K562 (cell line): ENCODE measurements around the gene PTGIR. TPM values are rescaled to one million over a fixed set of nuclear protein-coding genes. Genes with fewer than 3 reads are reported as not detected.

Experiments
- ATAC-seq: fragments of 200-7000 bp; cut with Tn5 transposase; 3 replicates; pipeline ENCODE4 v1.9.1; 2020; ENCODE audit warnings: moderate library complexity
- BruUV-seq: library from RNA; stranded (reverse); fragments of 400-500 nt; replicated peaks from 2 replicates; lab custom pipeline; 2021; lab: Mats Ljungman, UMichigan
- CTCF ChIA-PET: fragments of 300-600 bp; formaldehyde crosslinking; extraction: SDS; loops from one replicate; lab custom pipeline; 2021; ENCODE audit warnings: low intra/inter-chr PET ratio; lab: Yijun Ruan, JAX
- POLR2A ChIA-PET: fragments of 300-600, 350-650 bp; sonication (Branson Sonifier 250); formaldehyde crosslinking; extraction: SDS; loops from one replicate; lab custom pipeline; 2021; ENCODE audit warnings: antibody characterized with exemption, inconsistent platforms; lab: Yijun Ruan, JAX
- DNase-seq, 4 experiments: peaks; one replicate each; pipeline versions ENCODE4 v3.0.0 to v3.0.0-alpha.2; 2011 to 2018; ENCODE audit warnings: low spot score in 3 of 4, mixed read lengths in 3 of 4; ENCODE audit errors: extremely low read depth in 1 of 4
- FAIRE-seq: peaks from 2 replicates; lab custom pipeline; 2011; peaks lifted over from hg19 to GRCh38; lab: Jason Lieb, UNC
- H2AFZ ChIP-seq: 2 replicates; pipeline ENCODE4 v1.6.0; 2011; ENCODE audit warnings: low read depth, low read length, control low read depth, inconsistent platforms
- H3K27ac ChIP-seq: fragments of 200-600 bp; 3 replicates; pipeline ENCODE4 v1.8.0; 2011; ENCODE audit warnings: low read depth, mild to moderate bottlenecking, control low read depth, inconsistent platforms, low read length, moderate library complexity, mixed read lengths; ENCODE audit errors: extremely low read depth
- H3K27me3 ChIP-seq, 2 experiments: fragments of 300-600 bp in 1 of 2; 2 replicates in 1 of 2; 3 replicates in 1 of 2; pipeline versions ENCODE4 v1.6.0 to v1.8.0; 2011; ENCODE audit warnings: inconsistent platforms in 2 of 2, low read length in 2 of 2, mild to moderate bottlenecking in 1 of 2, mixed read lengths in 1 of 2, moderate library complexity in 1 of 2; ENCODE audit not compliant: control insufficient read depth in 2 of 2, insufficient read depth in 2 of 2
- H3K36me3 ChIP-seq: fragments of 300-600 bp; 3 replicates; pipeline ENCODE4 v1.8.0; 2011; ENCODE audit warnings: mild to moderate bottlenecking, low read length, inconsistent platforms; ENCODE audit not compliant: control insufficient read depth, insufficient read depth
- H3K4me1 ChIP-seq, 2 experiments: fragments of 200-600 bp in 1 of 2; replicated peaks in 1 of 2; 2 replicates in 1 of 2; 3 replicates in 1 of 2; pipeline versions ENCODE4 v1.5.1 to v1.8.0; 2011; ENCODE audit warnings: inconsistent platforms in 2 of 2, low read length in 2 of 2, mild to moderate bottlenecking in 1 of 2, mixed read lengths in 1 of 2, moderate library complexity in 1 of 2; ENCODE audit not compliant: control insufficient read depth in 2 of 2, insufficient read depth in 2 of 2
- H3K4me2 ChIP-seq: 2 replicates; pipeline ENCODE4 v1.6.1; 2011; ENCODE audit warnings: low read length, control low read depth, inconsistent platforms, mixed read lengths; ENCODE audit not compliant: insufficient read depth
- H3K4me3 ChIP-seq: fragments of 200-600 bp; sonication (generic), shearing (Covaris generic); 2 replicates; pipeline ENCODE4 v1.5.1; 2016; ENCODE audit warnings: control low read depth, inconsistent platforms
- H3K79me2 ChIP-seq: fragments of 200-600 bp; 3 replicates; pipeline ENCODE4 v1.8.0; 2011; ENCODE audit warnings: low read length, inconsistent platforms; ENCODE audit not compliant: control insufficient read depth, insufficient read depth
- H3K9ac ChIP-seq, 2 experiments: 2 replicates each; pipeline versions ENCODE4 v1.6.0 to v1.6.1; 2011; ENCODE audit warnings: low read depth in 2 of 2, low read length in 2 of 2, control low read depth in 1 of 2, inconsistent platforms in 1 of 2, mild to moderate bottlenecking in 1 of 2, mixed read lengths in 1 of 2; ENCODE audit not compliant: insufficient read depth in 1 of 2
- H3K9me1 ChIP-seq: one replicate; pipeline ENCODE4 v1.6.0; 2011; ENCODE audit warnings: inconsistent platforms, mild to moderate bottlenecking, low read length, moderate library complexity; ENCODE audit not compliant: control insufficient read depth, insufficient read depth
- H3K9me3 ChIP-seq: replicated peaks from 2 replicates; pipeline ENCODE4 v1.5.1; 2011; ENCODE audit warnings: low read depth, low read length, inconsistent platforms; ENCODE audit not compliant: control insufficient read depth, insufficient read depth
- H4K20me1 ChIP-seq: replicated peaks from 2 replicates; pipeline ENCODE4 v1.6.1; 2011; ENCODE audit warnings: low read length, inconsistent platforms, mixed read lengths; ENCODE audit not compliant: control insufficient read depth, insufficient read depth
- ADNP ChIP-seq: fragments of 200-800 bp; sonication (Bioruptor generic); IDR thresholded peaks from 2 replicates; pipeline ENCODE4 v1.6.1; 2016; ENCODE audit warnings: missing genetic modification characterization, missing compliant biosample characterization
- BCOR ChIP-seq: fragments of 450-650 bp; IDR thresholded peaks from 2 replicates; pipeline ENCODE4 v1.6.1; 2016
- CBX1 ChIP-seq: sonication (generic); IDR thresholded peaks from 2 replicates; pipeline ENCODE4 v1.6.1; 2016; ENCODE audit warnings: antibody characterized with exemption, low read depth, mild to moderate bottlenecking
- CHD4 ChIP-seq: fragments of 200-600 bp; sonication (generic); IDR thresholded peaks from 3 replicates; pipeline ENCODE4 v1.6.1; 2012; ENCODE audit warnings: low read depth, mild to moderate bottlenecking, mixed read lengths, low read length, inconsistent platforms; ENCODE audit not compliant: insufficient read depth, insufficient replicate concordance, poor library complexity, severe bottlenecking
- DMBX1 ChIP-seq: fragments of 250-450 bp; sonication (Bioruptor Pico); IDR thresholded peaks from 2 replicates; pipeline ENCODE4 v1.8.0; 2022; ENCODE audit warnings: inconsistent platforms, mild to moderate bottlenecking, moderate library complexity, borderline replicate concordance
- GTF2E2 ChIP-seq: fragments of 200-800 bp; sonication (Bioruptor generic); IDR thresholded peaks from 2 replicates; pipeline ENCODE4 v1.6.1; 2016; ENCODE audit warnings: missing genetic modification characterization, missing compliant biosample characterization
- HDAC2 ChIP-seq: fragments of 450-650 bp; IDR thresholded peaks from 2 replicates; pipeline ENCODE4 v1.6.1; 2016; ENCODE audit warnings: mild to moderate bottlenecking
- KDM1A ChIP-seq, 2 experiments: fragments of 450-650 bp; IDR thresholded peaks; 2 replicates each; pipeline ENCODE4 v1.6.1; 2016; ENCODE audit warnings: mild to moderate bottlenecking in 2 of 2
- KLF6 ChIP-seq: fragments of 250-450 bp; sonication (Bioruptor Pico); IDR thresholded peaks from 2 replicates; pipeline ENCODE4 v1.4.0; 2020; ENCODE audit warnings: mild to moderate bottlenecking, moderate library complexity, borderline replicate concordance
- RBM25 ChIP-seq: fragments of 200-400 bp; formaldehyde crosslinking; IDR thresholded peaks from 2 replicates; pipeline ENCODE4 v1.6.1; 2018; ENCODE audit warnings: low read length, low read depth, moderate library complexity; ENCODE audit not compliant: severe bottlenecking
- U2AF1 ChIP-seq: fragments of 200-400 bp; formaldehyde crosslinking; optimal IDR thresholded peaks from 2 replicates; pipeline ENCODE3; 2017; ENCODE audit warnings: mild to moderate bottlenecking, low read depth, low read length, moderate library complexity
- ZNF507 ChIP-seq: conservative IDR thresholded peaks from 2 replicates; pipeline ENCODE4 v1.6.1; 2017; ENCODE audit warnings: missing genetic modification characterization, missing compliant biosample characterization
- WGBS: fragments of 100-300 bp; shearing (Covaris generic); methylation state at CpG from one replicate; pipeline ENCODE4 v1.1.6; 2016; ENCODE audit warnings: low coverage, mixed read lengths; ENCODE audit not compliant: insufficient coverage; ENCODE audit errors: missing lambda C conversion rate; 5-methylcytosine and 5-hydroxymethylcytosine counted together
- in situ Hi-C: fragments of 300-500 bp; cut with MboI; formaldehyde crosslinking; loops from 4 replicates; pipeline ENCODE4 v1.15.0; 2018; ENCODE audit warnings: inconsistent platforms, mixed read lengths
- intact Hi-C: fragments of 100-400 bp; cut with micrococcal nuclease; formaldehyde crosslinking; loops from 2 replicates; pipeline ENCODE4 v1.14.2; 2022
- polyA plus RNA-seq, 8 experiments: library from polyadenylated mRNA; depleted of rRNA in 4 of 8; stranded (reverse) in 5 of 8; unstranded in 3 of 8; fragments of >200 nt; fragmentation: Nextera tagmentation in 2 of 8; fragmentation: Illumina TruSeq in 1 of 8; extraction: Ambion mirVana in 2 of 8; extraction: Trizol in 1 of 8; gene quantifications; 2 replicates each; pipeline versions ENCODE4 v1.2.1 to v1.2.3, GENCODE V29; 2011 to 2014; ENCODE audit warnings: inconsistent platforms in 1 of 8, missing spikeins in 1 of 8
- total RNA-seq, 7 experiments: library from RNA; depleted of rRNA in 6 of 7; stranded (reverse); fragments of >200 nt in 6 of 7; fragmentation: Illumina TruSeq in 2 of 7; extraction: Trizol in 2 of 7; gene quantifications; 2 replicates each; pipeline versions ENCODE4 v1.2.1 to v1.2.3, GENCODE V29; 2011 to 2021; ENCODE audit warnings: low replicate concordance in 1 of 7
- TF ChIP-seq, protein P1 (sequence below): sonication (generic); formaldehyde crosslinking; IDR thresholded peaks from 2 replicates; pipeline ENCODE4 v1.8.0; 2023; ENCODE audit warnings: mild to moderate bottlenecking, missing genetic modification reagents

PTGIR gene
- total and polyA plus RNA-seq, 9 of the 15 experiments (the other 6 are each of a cell fraction or from before 2014, with no cell fraction given), result 0.11 to 3.4 (median 1.1) TPM; not detected in 1

DNA sequence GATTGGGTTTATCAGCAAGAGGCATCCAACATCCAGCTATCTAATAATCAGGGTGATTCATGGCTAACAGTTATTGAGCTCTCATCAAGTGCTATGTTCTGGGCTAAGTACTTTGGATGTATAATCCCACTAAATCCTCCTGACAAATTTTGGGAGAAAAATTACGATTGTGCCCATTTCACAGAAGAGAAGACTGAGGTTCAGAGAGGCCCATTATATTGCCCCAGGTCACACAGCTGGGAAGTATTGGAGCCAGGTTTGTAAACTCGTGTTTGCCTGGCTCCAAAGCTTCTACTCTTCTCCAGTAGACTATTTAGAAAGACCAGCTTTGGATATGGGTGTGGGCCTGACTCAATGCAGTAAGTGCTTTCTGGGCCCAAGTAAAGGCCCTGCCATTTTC lies 44.6 kb downstream of the PTGIR start:
- Histone ChIP-seq H3K9ac (no peak overlapping the region), H3K27me3 (no peaks in the 10 kb centered on the region)
- TF ChIP-seq ZNF507 (tag) (no peak), RBM25 (peak; percentile 94), KDM1A (IDR thresholded peaks at IDR 0.05) (peak; percentile 63 to 68; a peak in 3 of 4 replicates), U2AF1 (no peak), HDAC2 (peak; percentile 52; the same call in 1 of the 2 replicates), CHD4 (peak; percentile 72), CBX1 (peak; percentile 75; the same call in 1 of the 2 replicates), GTF2E2 (no peak), BCOR (peak; percentile 90), KLF6 (CRISPR knock-in tag) (no peak), ADNP (peak; percentile 91), DMBX1 (CRISPR knock-in tag) (no peak)
- TF ChIP-seq, protein P1, sequence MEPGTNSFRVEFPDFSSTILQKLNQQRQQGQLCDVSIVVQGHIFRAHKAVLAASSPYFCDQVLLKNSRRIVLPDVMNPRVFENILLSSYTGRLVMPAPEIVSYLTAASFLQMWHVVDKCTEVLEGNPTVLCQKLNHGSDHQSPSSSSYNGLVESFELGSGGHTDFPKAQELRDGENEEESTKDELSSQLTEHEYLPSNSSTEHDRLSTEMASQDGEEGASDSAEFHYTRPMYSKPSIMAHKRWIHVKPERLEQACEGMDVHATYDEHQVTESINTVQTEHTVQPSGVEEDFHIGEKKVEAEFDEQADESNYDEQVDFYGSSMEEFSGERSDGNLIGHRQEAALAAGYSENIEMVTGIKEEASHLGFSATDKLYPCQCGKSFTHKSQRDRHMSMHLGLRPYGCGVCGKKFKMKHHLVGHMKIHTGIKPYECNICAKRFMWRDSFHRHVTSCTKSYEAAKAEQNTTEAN (CRISPR knock-in tag), result no peak

More for the DNA sequence above, 44.6 kb downstream of the PTGIR start:
- Histone ChIP-seq H3K4me2 (no peak overlapping the region), H3K4me1 (peaks cover 0 to 2% of the 10 kb centered on the region in 2 experiments; a peak in 1 of 5 replicates), H3K9me1 (no peaks in the 10 kb centered on the region), H3K36me3 (no peaks in the 10 kb centered on the region), H2AFZ (no peak overlapping the region), H3K9me3 (no peaks in the 10 kb centered on the region), H3K79me2 (no peaks in the 10 kb centered on the region), H4K20me1 (no peaks in the 10 kb centered on the region), H3K4me3 (no peak overlapping the region), H3K27ac (no peak overlapping the region)
- in situ Hi-C loops (no loop called here), intact Hi-C loops (no loop called here)
- DNase-seq, result no peak
- ChIA-PET POLR2A (no interaction called here), CTCF (no interaction called here)
- BruUV-seq, result no TSS peak
- no peak for FAIRE-seq
- no peak for ATAC-seq
- WGBS, result 0% methylated on average over 2 of the region's 2 CpGs
